DOHH2 (cell line): ENCODE measurements around the gene LRRC56.

Experiments used
- H3F3A ChIP-seq: fragments of 200-600 bp; sonication (generic), shearing (Covaris generic); 2 replicates; pipeline ENCODE4 v1.6.0; 2016; ENCODE audit warnings: antibody characterized with exemption, mild to moderate bottlenecking; ENCODE audit not compliant: control insufficient read depth, insufficient read depth
- H3K27ac ChIP-seq: fragments of 200-600 bp; sonication (generic); 2 replicates; pipeline ENCODE4 v1.5.1; 2014; ENCODE audit warnings: low read depth, mild to moderate bottlenecking, low read length, moderate library complexity
- H3K27me3 ChIP-seq: fragments of 200-600 bp; sonication (generic); 2 replicates; pipeline ENCODE4 v1.6.1; 2014; ENCODE audit warnings: mild to moderate bottlenecking, low read length, mixed read lengths; ENCODE audit not compliant: control insufficient read depth
- H3K36me3 ChIP-seq: fragments of 200-600 bp; sonication (generic); 2 replicates; pipeline ENCODE4 v1.6.1; 2014; ENCODE audit warnings: mild to moderate bottlenecking, low read length, moderate library complexity, mixed read lengths; ENCODE audit not compliant: control insufficient read depth
- H3K4me1 ChIP-seq: fragments of 200-600 bp; sonication (generic); 2 replicates; pipeline ENCODE4 v1.6.1; 2014; ENCODE audit warnings: mild to moderate bottlenecking, low read length, mixed read lengths; ENCODE audit not compliant: control insufficient read depth
- H3K4me2 ChIP-seq: fragments of 200-600 bp; sonication (generic); 2 replicates; pipeline ENCODE4 v1.6.0; 2014; ENCODE audit warnings: mild to moderate bottlenecking, low read length, moderate library complexity
- H3K4me3 ChIP-seq: fragments of 200-600 bp; sonication (generic); 2 replicates; pipeline ENCODE4 v1.5.1; 2014; ENCODE audit warnings: mild to moderate bottlenecking, low read length, mixed read lengths
- H3K79me2 ChIP-seq: fragments of 200-600 bp; sonication (generic); 2 replicates; pipeline ENCODE4 v1.6.1; 2014; ENCODE audit warnings: mild to moderate bottlenecking, low read length, mixed read lengths; ENCODE audit not compliant: control insufficient read depth
- H3K9me2 ChIP-seq: fragments of 200-600 bp; sonication (generic); replicated peaks from 2 replicates; pipeline ENCODE4 v1.6.1; 2014; ENCODE audit warnings: mild to moderate bottlenecking, low read length, mixed read lengths; ENCODE audit not compliant: control insufficient read depth
- H3K9me3 ChIP-seq: fragments of 200-600 bp; sonication (generic); 2 replicates; pipeline ENCODE4 v1.6.1; 2014; ENCODE audit warnings: antibody characterized with exemption, low read length, mixed read lengths; ENCODE audit not compliant: control insufficient read depth, insufficient read depth
- H4K20me1 ChIP-seq: fragments of 200-600 bp; sonication (generic); 2 replicates; pipeline ENCODE4 v1.6.0; 2014; ENCODE audit warnings: low read depth, mild to moderate bottlenecking, antibody characterized with exemption, low read length, moderate library complexity; ENCODE audit not compliant: control insufficient read depth, insufficient read depth
- EZH2phosphoT487 ChIP-seq: fragments of 200-600 bp; sonication (generic); IDR thresholded peaks from 2 replicates; pipeline ENCODE4 v1.6.1; 2017; ENCODE audit warnings: borderline replicate concordance, mild to moderate bottlenecking, antibody characterized with exemption, low read length, moderate library complexity, mixed read lengths
- TF ChIP-seq, protein P1 (sequence below): fragments of 200-600 bp; sonication (generic); IDR thresholded peaks from one replicate; pipeline ENCODE4 v1.5.1; 2014; ENCODE audit warnings: antibody characterized with exemption, mild to moderate bottlenecking, low read depth, low read length; ENCODE audit not compliant: poor library complexity, severe bottlenecking

LRRC56 gene

DNA sequence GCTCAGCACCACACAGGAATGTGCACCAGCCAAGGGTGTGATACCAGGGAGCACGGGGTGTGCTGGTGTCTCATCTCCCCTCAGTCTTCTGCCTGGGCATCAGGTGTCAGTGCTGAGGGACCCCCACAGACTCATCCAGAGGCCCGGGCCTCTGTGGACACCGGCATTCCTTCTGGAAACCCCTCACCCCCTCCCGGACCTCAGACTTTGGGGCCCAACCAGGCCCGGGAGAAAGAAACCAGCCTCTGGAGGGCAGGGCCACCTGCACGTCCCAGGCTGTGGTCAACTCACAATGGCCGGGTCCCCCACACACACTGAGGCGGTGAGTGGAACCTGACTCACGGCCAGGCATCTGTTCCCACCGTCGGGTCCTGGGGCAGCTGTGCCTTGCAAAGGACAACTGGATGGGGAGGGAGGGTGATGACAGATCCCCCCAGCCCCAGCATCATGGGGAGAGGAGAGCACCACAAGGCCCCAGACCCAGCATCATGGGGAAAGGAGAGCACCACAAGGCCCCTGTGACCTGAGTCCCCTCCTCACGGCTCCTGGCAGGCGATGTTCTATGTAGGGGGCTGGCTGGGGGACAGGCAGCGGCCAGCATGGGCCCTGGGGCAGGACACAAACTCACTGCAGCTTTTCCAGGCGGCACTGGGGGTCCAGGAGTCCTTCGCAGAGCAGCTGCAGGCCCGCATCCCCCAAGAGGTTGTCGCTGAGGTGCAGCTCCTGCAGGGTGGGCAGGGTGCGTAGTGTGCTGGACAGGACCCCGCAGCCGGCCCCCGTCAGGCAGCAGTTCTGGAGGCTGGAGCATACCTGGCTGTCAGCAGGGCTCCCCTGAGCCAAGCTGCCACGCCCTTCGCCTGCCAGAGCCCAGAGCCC, 37.9 kb upstream of the LRRC56 start:
- TF ChIP-seq, protein P1, sequence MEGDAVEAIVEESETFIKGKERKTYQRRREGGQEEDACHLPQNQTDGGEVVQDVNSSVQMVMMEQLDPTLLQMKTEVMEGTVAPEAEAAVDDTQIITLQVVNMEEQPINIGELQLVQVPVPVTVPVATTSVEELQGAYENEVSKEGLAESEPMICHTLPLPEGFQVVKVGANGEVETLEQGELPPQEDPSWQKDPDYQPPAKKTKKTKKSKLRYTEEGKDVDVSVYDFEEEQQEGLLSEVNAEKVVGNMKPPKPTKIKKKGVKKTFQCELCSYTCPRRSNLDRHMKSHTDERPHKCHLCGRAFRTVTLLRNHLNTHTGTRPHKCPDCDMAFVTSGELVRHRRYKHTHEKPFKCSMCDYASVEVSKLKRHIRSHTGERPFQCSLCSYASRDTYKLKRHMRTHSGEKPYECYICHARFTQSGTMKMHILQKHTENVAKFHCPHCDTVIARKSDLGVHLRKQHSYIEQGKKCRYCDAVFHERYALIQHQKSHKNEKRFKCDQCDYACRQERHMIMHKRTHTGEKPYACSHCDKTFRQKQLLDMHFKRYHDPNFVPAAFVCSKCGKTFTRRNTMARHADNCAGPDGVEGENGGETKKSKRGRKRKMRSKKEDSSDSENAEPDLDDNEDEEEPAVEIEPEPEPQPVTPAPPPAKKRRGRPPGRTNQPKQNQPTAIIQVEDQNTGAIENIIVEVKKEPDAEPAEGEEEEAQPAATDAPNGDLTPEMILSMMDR, result no peak
- TF ChIP-seq EZH2phosphoT487, result no peak
- Histone ChIP-seq H3K4me3 (no peak overlapping the region), H3K4me2 (no peak overlapping the region), H3K79me2 (peaks cover 20% of the 10 kb centered on the region), H3K27me3 (no peaks in the 10 kb centered on the region), H4K20me1 (no peaks in the 10 kb centered on the region), H3K9me3 (no peaks in the 10 kb centered on the region), H3K4me1 (peaks cover 7% of the 10 kb centered on the region), H3F3A (no peaks in the 10 kb centered on the region), H3K9me2 (no peaks in the 10 kb centered on the region), H3K27ac (no peak overlapping the region), H3K36me3 (peaks cover 49% of the 10 kb centered on the region)

- H3K36me3 ChIP-seq, result peaks cover 55% of the 10 kb centered on the region
These were observed 36.2 kb upstream of the LRRC56 start for GRCh38 chr11:501001-501682.

DNA sequence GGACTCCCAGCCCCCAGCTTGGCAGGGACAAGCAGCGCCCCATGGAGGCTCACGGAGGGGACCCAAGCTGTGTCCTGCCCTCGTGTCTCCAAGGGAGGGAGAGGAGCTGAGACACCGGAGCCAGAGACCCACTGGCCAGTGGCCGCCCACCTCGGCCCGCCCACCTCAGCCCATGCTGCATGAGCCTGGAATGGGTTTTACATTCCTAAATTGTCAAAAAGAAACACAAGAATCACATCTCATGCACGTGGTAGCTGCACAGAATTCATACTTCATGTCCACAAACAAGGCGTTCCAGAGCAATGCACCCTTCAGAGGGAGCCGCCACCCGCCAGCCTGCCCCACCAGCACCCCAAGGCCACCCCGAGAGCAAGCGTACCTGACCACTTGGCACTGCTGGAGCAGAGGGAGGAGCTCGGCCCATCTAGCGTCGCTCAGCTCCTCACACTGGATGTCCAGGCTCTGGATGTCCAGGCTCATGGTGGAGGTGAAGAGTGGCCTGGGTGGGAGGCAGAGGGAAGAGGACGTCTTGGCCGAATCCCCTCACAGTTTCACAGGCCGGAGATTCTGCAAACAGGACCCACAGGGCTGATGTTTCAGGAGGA, 35.5 kb upstream of the LRRC56 start:
- H3K9me2 ChIP-seq, result no peaks in the 10 kb centered on the region
- H3K4me3 ChIP-seq, result no peak overlapping the region
- H3K27me3 ChIP-seq, result no peaks in the 10 kb centered on the region
- peaks cover 41% of the 10 kb centered on the region for H3K79me2 ChIP-seq
- H3K4me2 ChIP-seq, result no peak overlapping the region
- peaks cover 23% of the 10 kb centered on the region for H3K4me1 ChIP-seq
- H4K20me1 ChIP-seq, result no peaks in the 10 kb centered on the region
- no peak overlapping the region for H3K27ac ChIP-seq
- H3K9me3 ChIP-seq, result no peaks in the 10 kb centered on the region
- H3K36me3 ChIP-seq, result peaks cover 57% of the 10 kb centered on the region
- TF ChIP-seq, protein P1, result no peak
- no peak for TF ChIP-seq EZH2phosphoT487
- H3F3A ChIP-seq, result peaks cover 3% of the 10 kb centered on the region; the same call in 1 of the 2 replicates

More at GRCh38 chr11:501001-501682, 36.2 kb upstream of the LRRC56 start:
- Histone ChIP-seq H3K4me3 (no peak overlapping the region), H3K9me3 (no peaks in the 10 kb centered on the region), H3F3A (peaks cover 3% of the 10 kb centered on the region; the same call in 1 of the 2 replicates), H3K79me2 (peaks cover 37% of the 10 kb centered on the region), H3K27me3 (no peaks in the 10 kb centered on the region), H3K4me1 (peaks cover 23% of the 10 kb centered on the region), H3K9me2 (no peaks in the 10 kb centered on the region), H3K4me2 (no peak overlapping the region), H3K27ac (no peak overlapping the region), H4K20me1 (no peaks in the 10 kb centered on the region)
- TF ChIP-seq EZH2phosphoT487, result no peak
- TF ChIP-seq, protein P1, result no peak
